ENCODE results near the gene CMTM4.

The CMTM4 gene

DNA sequence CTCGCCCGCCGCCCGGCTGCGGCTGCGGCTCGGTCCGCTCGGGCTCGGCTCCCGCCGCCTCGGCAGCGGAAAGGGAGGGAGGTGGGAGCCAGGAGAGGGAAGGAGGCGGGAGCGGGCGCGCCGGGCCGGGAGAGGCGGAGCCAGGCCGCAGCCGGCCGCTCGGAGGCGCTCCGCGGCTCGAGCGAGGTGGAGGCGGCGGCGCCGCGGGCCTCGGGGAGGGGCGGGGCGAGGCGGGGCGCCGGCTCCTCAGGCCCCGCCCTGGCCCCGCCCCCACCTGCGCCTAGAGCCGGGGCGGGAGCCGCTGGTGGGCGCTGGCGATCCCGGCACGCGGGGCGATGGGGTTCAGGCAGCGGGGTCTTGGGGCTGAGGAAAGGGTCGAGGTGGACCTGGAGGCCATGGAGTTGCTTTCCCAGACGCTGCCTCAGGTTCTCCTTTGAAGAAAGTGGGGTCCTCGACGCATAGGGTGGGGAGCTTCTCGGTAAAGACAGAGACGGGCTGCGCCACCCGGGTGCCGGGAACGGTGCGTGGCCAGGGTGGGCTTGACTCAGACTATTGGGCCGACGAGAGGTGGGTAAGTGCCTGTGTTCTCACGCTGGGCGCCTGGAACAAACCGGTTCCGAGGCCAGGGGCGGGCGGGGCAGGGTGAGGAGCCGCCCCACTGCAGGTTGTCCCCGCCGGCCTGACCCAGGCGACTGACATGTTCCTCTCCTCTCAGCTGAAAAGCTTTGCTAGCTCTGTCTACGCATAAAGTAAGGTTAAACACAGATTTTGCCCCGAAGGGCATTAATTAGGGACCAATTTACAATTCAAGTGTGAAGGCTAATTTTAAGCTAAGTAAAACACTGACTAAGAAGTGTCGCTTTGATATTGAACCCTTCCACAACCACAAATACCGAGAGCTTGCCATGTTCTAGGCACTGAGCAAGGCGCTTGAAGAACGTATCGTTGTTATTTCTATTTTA, at the start of gene CMTM4:
Gene CMTM4 (minus strand): TSS at position 75 of the 962 bp plus-strand sequence. CDS start 218 bp downstream, outside the sequence.
- peak; percentile 93 for DNase-seq (ENCODE audit: low spot score)

- DNase-seq (ENCODE audit: low spot score) = no peak
These were observed 49.5 kb upstream of the CMTM4 start for GRCh38 chr16:66746048-66746447.

- DNase-seq (ENCODE audit: low spot score) = no peak
These were observed 45.6 kb upstream of the CMTM4 start for GRCh38 chr16:66741950-66742808.

- peak; percentile 93 for DNase-seq (ENCODE audit: low spot score)
These were observed 44.8 kb upstream of the CMTM4 start for GRCh38 chr16:66741169-66741900.

GRCh38 chr16:66740533-66740932, 44.0 kb upstream of the CMTM4 start:
- peak; percentile 43 for DNase-seq (ENCODE audit: low spot score)

GRCh38 chr16:66740010-66740409, 43.5 kb upstream of the CMTM4 start:
- DNase-seq (ENCODE audit: low spot score) = peak; percentile 53

DNA sequence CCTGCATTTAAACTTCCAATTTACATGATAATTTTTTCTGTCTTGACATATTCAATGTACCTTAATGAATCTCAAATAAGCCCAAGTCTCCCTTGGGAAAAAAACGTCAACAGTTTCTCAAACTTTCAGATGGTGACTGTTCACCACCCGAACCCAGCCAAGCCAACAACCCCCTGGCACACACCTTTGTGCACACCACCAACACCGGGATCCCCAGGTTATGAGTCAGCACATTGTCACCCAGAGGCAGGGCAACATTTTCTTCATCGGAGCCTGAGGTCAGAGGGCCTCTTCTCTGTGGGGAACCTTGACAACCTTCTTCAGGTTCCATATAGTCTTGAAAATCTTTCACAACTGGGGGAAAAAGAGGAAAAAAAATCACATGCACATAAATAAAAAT, 39.3 kb upstream of the CMTM4 start:
- DNase-seq (ENCODE audit: low spot score) = peak; percentile 77

- no peak for DNase-seq (ENCODE audit: low spot score)
These were observed 34.6 kb upstream of the CMTM4 start for GRCh38 chr16:66731101-66731500.

DNA sequence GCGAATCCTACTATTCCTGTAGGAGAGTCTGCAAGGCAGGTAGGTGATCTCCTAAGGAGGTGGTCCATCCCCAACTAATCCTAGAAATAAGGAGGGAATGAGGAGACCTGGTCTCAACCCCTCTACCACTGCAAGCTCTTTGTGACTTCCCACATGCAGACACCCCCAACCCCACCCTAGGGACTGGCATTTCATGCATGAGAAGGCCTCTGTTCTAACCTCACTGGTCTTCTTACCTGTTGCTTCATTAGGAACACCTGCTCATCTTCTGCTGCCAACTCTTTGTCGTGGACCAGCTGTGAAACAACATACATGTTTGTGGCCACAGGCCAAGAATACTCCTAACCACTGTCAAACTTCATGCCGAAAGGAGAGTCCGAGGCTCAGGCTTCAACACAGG, 32.3 kb upstream of the CMTM4 start:
- DNase-seq (ENCODE audit: low spot score) = no peak

DNA sequence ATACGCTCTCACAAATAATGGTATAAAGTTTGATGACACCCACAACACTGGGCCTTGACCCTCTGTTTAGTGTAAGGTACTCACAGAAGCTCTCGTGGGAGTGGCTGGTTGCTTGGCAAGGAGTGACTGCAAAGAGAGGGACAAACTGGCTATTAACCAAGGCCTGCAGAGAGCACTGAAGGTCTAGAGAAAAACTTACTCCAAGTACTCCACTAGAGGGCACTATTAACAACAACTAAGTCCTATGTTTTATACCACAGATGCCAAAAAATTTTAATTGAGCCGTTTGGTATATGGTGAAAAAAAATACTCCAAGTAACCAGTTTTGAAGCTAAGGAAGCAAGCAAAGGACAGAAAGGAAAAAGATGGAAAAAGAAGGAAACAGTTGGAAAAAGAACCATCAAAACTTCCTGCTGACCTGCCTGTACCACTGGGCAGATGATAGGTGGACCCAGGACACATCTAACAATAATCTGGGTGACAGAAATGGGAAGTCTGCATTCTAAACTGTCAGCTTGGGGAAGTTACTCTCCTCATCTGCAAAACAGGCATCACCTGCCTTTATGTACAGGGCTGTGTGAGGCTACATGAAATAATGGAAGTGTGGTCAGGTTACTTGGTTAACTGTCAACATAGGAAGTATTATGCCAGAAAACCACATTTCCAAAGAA, 31.7 kb upstream of the CMTM4 start:
- peak; percentile 60 for DNase-seq (ENCODE audit: low spot score)

GRCh38 chr16:66720766-66721165, 24.2 kb upstream of the CMTM4 start:
- peak; percentile 35 for DNase-seq (ENCODE audit: low spot score)

GRCh38 chr16:66719246-66719645, 22.7 kb upstream of the CMTM4 start:
- DNase-seq (ENCODE audit: low spot score) = no peak

- DNase-seq (ENCODE audit: low spot score) = peak; percentile 50
These were observed 21.2 kb upstream of the CMTM4 start for GRCh38 chr16:66717776-66718175.

- DNase-seq (ENCODE audit: low spot score) = peak; percentile 25
These were observed 20.7 kb upstream of the CMTM4 start for GRCh38 chr16:66717112-66717675.

GRCh38 chr16:66714654-66715307, 18.2 kb upstream of the CMTM4 start:
- no peak for DNase-seq (ENCODE audit: low spot score)

- no peak for DNase-seq (ENCODE audit: low spot score)
These were observed 17.5 kb upstream of the CMTM4 start for GRCh38 chr16:66714062-66714461.

GRCh38 chr16:66713076-66713475, 16.5 kb upstream of the CMTM4 start:
- no peak for DNase-seq (ENCODE audit: low spot score)

DNA sequence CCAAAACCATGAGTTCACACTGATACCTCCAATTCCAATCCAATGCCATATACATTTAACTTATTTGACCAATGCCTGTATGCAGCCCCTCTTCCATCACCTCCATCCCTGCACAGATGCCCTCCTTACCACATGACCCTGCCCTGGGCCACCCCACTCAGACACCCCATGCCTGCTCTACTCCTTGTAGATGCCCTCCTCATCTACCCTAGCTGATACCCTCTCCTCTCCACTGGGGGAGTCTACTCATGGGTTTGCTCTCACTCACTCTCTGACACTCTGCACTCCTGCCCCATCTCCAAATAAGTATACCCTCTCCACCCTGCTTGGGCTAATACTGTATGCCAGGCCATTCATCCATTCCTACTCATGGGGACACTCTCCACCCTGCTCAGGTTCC, 16.0 kb upstream of the CMTM4 start:
- no peak for DNase-seq (ENCODE audit: low spot score)

- DNase-seq (ENCODE audit: low spot score) = no peak
These were observed 15.0 kb upstream of the CMTM4 start for GRCh38 chr16:66711581-66711980.

GRCh38 chr16:66706506-66706880, 9.9 kb upstream of the CMTM4 start:
- DNase-seq (ENCODE audit: low spot score) = peak; percentile 74

Measured in kidney tubule cell (primary cell).